Panc1 (cell line): Measurements from ENCODE around the gene PCGF3. TPM values are rescaled to one million over a fixed set of nuclear protein-coding genes. Genes with fewer than 3 reads are reported as not detected.

Source experiments
- ATAC-seq: fragments of 200-7000 bp; cut with Tn5 transposase; 2 replicates; pipeline ENCODE4 v1.9.1; 2020; ENCODE audit warnings: mild to moderate bottlenecking, moderate library complexity
- BruUV-seq: library from RNA; stranded (reverse); fragments of 400-500 nt; replicated peaks from 2 replicates; lab custom pipeline; 2021; lab: Mats Ljungman, UMichigan
- CTCF ChIA-PET: fragments of 300-600 bp; sonication (Branson Sonifier 250); formaldehyde crosslinking; loops from one replicate; lab custom pipeline; 2022; ENCODE audit warnings: antibody characterized with exemption; lab: Charles Lee
- POLR2A ChIA-PET: fragments of 300-600 bp; sonication (Branson Sonifier 250); formaldehyde crosslinking; loops from one replicate; lab custom pipeline; 2022; ENCODE audit warnings: antibody characterized with exemption; lab: Charles Lee
- DNase-seq: peaks from one replicate; pipeline ENCODE4 v3.0.0-alpha.2; 2010; ENCODE audit warnings: low read depth, low spot score
- H3K27ac ChIP-seq: 2 replicates; pipeline ENCODE4 v1.5.1; 2011; ENCODE audit warnings: mild to moderate bottlenecking, low read length, inconsistent platforms
- H3K27me3 ChIP-seq: fragments of 200-500 bp; sonication (Bioruptor generic); 2 replicates; pipeline ENCODE4 v1.6.0; 2014; ENCODE audit warnings: low read length, inconsistent platforms; ENCODE audit not compliant: control insufficient read depth, insufficient read depth
- H3K36me3 ChIP-seq: fragments of 200-500 bp; sonication (Bioruptor generic); 2 replicates; pipeline ENCODE4 v1.5.1; 2014; ENCODE audit warnings: inconsistent platforms, mild to moderate bottlenecking, low read length, moderate library complexity; ENCODE audit not compliant: control insufficient read depth, insufficient read depth
- H3K4me1 ChIP-seq: 2 replicates; pipeline ENCODE4 v1.5.1; 2011; ENCODE audit warnings: inconsistent platforms, mild to moderate bottlenecking, low read length, moderate library complexity; ENCODE audit not compliant: control insufficient read depth, insufficient read depth
- H3K4me3 ChIP-seq, 2 experiments: 2 replicates each; pipeline ENCODE4 v1.5.1; 2011 to 2012; ENCODE audit warnings: low read depth in 2 of 2, low read length in 2 of 2, mild to moderate bottlenecking in 2 of 2, inconsistent platforms in 1 of 2, moderate library complexity in 1 of 2
- H3K9me3 ChIP-seq: fragments of 200-500 bp; sonication (Bioruptor generic); 2 replicates; pipeline ENCODE4 v1.5.1; 2014; ENCODE audit warnings: low read depth, mild to moderate bottlenecking, inconsistent platforms, low read length, moderate library complexity; ENCODE audit not compliant: control insufficient read depth, insufficient read depth
- POLR2AphosphoS5 ChIP-seq: IDR thresholded peaks from 2 replicates; pipeline ENCODE4 v1.6.1; 2012; ENCODE audit warnings: mild to moderate bottlenecking, low read depth, low read length, moderate library complexity
- SIN3A ChIP-seq: IDR thresholded peaks from 2 replicates; pipeline ENCODE4 v1.6.1; 2012; ENCODE audit warnings: low read depth, mild to moderate bottlenecking, low read length, moderate library complexity, borderline replicate concordance; ENCODE audit not compliant: insufficient read depth
- TCF7L2 ChIP-seq: IDR thresholded peaks from 2 replicates; pipeline ENCODE4 v1.6.1; 2011; ENCODE audit warnings: mild to moderate bottlenecking, low read depth, low read length, inconsistent platforms
- in situ Hi-C: cut with HindIII; loops from 2 replicates; pipeline ENCODE4 v1.10.0; 2016; ENCODE audit warnings: low sequenced_read_pairs, low pct_unique_long_range_greater_than_20kb
- intact Hi-C: fragments of 100-400 bp; cut with micrococcal nuclease; formaldehyde crosslinking; loops from one replicate; pipeline ENCODE4 v1.10.0; 2022; ENCODE audit not compliant: unreplicated experiment
- total RNA-seq: library from RNA; stranded (reverse); gene quantifications from one replicate; pipeline ENCODE4 v1.2.1, GENCODE V29; 2021; ENCODE audit not compliant: unreplicated experiment
- TF ChIP-seq, protein P1 (sequence below): fragments of 450-650 bp; IDR thresholded peaks from 2 replicates; pipeline ENCODE4 v1.5.1; 2017; ENCODE audit warnings: mild to moderate bottlenecking
- TF ChIP-seq, protein P2 (sequence below), 2 experiments: IDR thresholded peaks; 2 replicates each; pipeline ENCODE4 v1.6.1; 2011 to 2012; ENCODE audit warnings: low read depth in 2 of 2, control low read depth in 1 of 2, low read length in 1 of 2, mild to moderate bottlenecking in 1 of 2, moderate library complexity in 1 of 2; ENCODE audit not compliant: insufficient read depth in 1 of 2

The PCGF3 gene
- total RNA-seq, 1 experiment from 2014 or later, result 44.6 TPM

DNA sequence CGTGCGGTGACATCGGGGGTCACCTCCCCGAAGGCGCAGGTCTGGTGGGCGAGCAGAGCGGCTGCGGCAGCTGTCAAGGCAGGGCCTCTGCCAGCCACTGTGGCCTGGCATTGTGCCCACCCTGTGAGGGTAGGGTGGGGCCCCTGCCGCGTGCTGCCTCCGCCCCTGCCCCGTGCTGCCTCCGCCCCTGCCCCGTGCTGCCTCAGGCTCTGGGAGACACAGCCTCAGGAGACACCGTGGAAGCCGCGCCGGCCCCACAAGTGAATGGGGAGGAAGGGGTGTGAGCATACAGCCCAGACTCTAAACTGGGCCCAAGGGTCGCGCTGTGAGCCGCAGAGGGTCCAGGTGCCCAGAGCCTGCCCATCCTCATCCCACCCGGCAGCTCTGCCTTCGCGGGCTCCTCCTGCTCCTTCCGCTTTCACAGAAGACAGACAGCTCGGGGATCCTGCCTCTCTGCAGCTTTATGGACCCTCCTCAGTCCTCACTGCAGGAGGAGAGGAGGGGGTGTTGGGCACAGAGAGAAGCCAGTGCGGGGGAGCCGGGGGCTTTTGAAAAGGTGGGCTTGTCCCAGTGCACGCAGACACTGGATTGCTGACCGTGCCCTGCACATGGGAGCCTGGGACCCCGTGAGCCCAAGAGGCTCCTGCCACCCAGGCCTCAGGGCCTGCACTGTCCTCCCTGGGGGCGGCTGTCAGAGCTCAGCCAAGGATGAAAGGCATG, 27.4 kb downstream of the PCGF3 start:
- intact Hi-C loops (no loop called here), in situ Hi-C loops (no loop called here)
- POLR2A ChIA-PET, result no interaction called here
- H3K9me3 ChIP-seq, result no peaks in the 10 kb centered on the region
- ATAC-seq (no peak), DNase-seq (no peak)
- no peaks in the 10 kb centered on the region for H3K27me3 ChIP-seq
- CTCF ChIA-PET, result no interaction called here
- H3K4me3 ChIP-seq, result no peak overlapping the region
- TF ChIP-seq TCF7L2 (no peak), SIN3A (no peak)
- TF ChIP-seq, protein P1, sequence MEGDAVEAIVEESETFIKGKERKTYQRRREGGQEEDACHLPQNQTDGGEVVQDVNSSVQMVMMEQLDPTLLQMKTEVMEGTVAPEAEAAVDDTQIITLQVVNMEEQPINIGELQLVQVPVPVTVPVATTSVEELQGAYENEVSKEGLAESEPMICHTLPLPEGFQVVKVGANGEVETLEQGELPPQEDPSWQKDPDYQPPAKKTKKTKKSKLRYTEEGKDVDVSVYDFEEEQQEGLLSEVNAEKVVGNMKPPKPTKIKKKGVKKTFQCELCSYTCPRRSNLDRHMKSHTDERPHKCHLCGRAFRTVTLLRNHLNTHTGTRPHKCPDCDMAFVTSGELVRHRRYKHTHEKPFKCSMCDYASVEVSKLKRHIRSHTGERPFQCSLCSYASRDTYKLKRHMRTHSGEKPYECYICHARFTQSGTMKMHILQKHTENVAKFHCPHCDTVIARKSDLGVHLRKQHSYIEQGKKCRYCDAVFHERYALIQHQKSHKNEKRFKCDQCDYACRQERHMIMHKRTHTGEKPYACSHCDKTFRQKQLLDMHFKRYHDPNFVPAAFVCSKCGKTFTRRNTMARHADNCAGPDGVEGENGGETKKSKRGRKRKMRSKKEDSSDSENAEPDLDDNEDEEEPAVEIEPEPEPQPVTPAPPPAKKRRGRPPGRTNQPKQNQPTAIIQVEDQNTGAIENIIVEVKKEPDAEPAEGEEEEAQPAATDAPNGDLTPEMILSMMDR, result no peak
- peaks cover 2% of the 10 kb centered on the region; the same call in 1 of the 2 replicates for H3K36me3 ChIP-seq
- H3K27ac ChIP-seq, result no peak overlapping the region
- no peaks in the 10 kb centered on the region for H3K4me1 ChIP-seq
- BruUV-seq, result no TSS peak

DNA sequence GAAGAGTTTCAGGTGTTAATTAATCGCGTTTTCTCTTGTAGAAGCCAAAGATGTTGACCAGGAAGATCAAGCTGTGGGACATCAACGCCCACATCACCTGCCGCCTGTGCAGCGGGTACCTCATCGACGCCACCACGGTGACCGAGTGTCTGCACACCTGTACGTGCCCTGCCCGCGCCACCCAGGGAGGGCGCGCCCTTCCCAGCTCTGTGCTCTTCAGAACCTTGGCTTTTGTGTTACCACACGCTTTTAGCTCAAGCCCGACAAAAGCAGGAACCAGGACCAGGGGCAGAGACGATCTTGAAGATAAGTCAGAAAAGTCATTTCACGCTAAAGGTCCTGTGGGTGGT, 28.0 kb downstream of the PCGF3 start:
- CTCF ChIA-PET, result no interaction called here
- no peak for DNase-seq
- no peaks in the 10 kb centered on the region for H3K27me3 ChIP-seq
- intact Hi-C loops, result no loop called here
- H3K4me1 ChIP-seq, result no peaks in the 10 kb centered on the region
- H3K27ac ChIP-seq, result no peak overlapping the region
- TF ChIP-seq, protein P2, sequence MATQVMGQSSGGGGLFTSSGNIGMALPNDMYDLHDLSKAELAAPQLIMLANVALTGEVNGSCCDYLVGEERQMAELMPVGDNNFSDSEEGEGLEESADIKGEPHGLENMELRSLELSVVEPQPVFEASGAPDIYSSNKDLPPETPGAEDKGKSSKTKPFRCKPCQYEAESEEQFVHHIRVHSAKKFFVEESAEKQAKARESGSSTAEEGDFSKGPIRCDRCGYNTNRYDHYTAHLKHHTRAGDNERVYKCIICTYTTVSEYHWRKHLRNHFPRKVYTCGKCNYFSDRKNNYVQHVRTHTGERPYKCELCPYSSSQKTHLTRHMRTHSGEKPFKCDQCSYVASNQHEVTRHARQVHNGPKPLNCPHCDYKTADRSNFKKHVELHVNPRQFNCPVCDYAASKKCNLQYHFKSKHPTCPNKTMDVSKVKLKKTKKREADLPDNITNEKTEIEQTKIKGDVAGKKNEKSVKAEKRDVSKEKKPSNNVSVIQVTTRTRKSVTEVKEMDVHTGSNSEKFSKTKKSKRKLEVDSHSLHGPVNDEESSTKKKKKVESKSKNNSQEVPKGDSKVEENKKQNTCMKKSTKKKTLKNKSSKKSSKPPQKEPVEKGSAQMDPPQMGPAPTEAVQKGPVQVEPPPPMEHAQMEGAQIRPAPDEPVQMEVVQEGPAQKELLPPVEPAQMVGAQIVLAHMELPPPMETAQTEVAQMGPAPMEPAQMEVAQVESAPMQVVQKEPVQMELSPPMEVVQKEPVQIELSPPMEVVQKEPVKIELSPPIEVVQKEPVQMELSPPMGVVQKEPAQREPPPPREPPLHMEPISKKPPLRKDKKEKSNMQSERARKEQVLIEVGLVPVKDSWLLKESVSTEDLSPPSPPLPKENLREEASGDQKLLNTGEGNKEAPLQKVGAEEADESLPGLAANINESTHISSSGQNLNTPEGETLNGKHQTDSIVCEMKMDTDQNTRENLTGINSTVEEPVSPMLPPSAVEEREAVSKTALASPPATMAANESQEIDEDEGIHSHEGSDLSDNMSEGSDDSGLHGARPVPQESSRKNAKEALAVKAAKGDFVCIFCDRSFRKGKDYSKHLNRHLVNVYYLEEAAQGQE (IDR thresholded peaks at IDR 0.05; ENCODE audit: insufficient read depth in 1 of 2, low read depth in 2 of 2, low read length in 1 of 2), result no peak
- TF ChIP-seq POLR2AphosphoS5 (no peak), TCF7L2 (no peak), SIN3A (no peak)
- TF ChIP-seq, protein P1, result no peak
- ATAC-seq, result no peak
- in situ Hi-C loops, result no loop called here
- H3K9me3 ChIP-seq, result no peaks in the 10 kb centered on the region
- H3K36me3 ChIP-seq, result peaks cover 2% of the 10 kb centered on the region; the same call in 1 of the 2 replicates
- POLR2A ChIA-PET, result no interaction called here
- no TSS peak for BruUV-seq
- no peak overlapping the region for H3K4me3 ChIP-seq
